ENCODE results near the gene HIBADH. TPM values are rescaled to one million over a fixed set of nuclear protein-coding genes. Genes with fewer than 3 reads are reported as not detected.

HIBADH gene
- total and polyA plus RNA-seq, 2 donors (not counting 3 experiments of a cell fraction or from before 2014, with no cell fraction given), result 22.6 to 30.5 TPM

DNA sequence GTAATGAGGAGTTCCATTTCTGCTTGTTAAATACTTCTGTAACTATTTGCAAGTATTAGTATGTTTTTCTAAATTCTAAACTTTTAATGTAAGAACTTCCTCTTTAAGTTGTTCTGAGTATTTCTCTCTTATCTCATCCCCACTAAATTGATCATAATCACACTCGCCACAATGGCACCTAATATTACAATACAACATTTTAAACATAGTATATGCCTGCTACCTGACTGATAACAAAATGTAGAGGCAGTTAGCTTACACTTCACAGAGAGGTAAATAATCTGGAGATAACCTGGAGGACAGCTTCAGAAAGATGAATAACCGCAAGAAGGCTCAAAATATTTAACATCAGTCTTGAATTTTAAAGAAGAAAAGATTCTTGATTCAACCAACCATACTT lies 48.6 kb downstream of the HIBADH start:
- FAIRE-seq, result no peak
- dilution Hi-C loops (cut with MboI; ENCODE audit: extremely low pct_ligation_motif_present, low sequenced_read_pairs), result no loop called here

More for the DNA sequence above, 48.6 kb downstream of the HIBADH start:
- TF ChIP-seq FOS (IDR thresholded peaks at IDR 0.05; ENCODE audit: borderline replicate concordance, insufficient read depth, low read length) (no peak), POLR2A (IDR thresholded peaks at IDR 0.05; ENCODE audit: low read depth, low read length) (no peak), MYC (IDR thresholded peaks at IDR 0.05; ENCODE audit: low read depth, low read length) (no peak), GATA2 (IDR thresholded peaks at IDR 0.05; ENCODE audit: insufficient read depth, insufficient read length, low read depth, low read length) (no peak), JUN (IDR thresholded peaks at IDR 0.05; ENCODE audit: borderline replicate concordance, insufficient read depth, insufficient read length, low read depth) (no peak), POLR2AphosphoS5 (IDR thresholded peaks at IDR 0.05; ENCODE audit: insufficient read depth, low read depth, low read length) (no peak), EZH2 (IDR thresholded peaks at IDR 0.05; ENCODE audit: borderline replicate concordance, low read depth, low read length, severe bottlenecking) (no peak)
- TF ChIP-seq, protein P1, sequence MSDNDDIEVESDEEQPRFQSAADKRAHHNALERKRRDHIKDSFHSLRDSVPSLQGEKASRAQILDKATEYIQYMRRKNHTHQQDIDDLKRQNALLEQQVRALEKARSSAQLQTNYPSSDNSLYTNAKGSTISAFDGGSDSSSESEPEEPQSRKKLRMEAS (IDR thresholded peaks at IDR 0.05; ENCODE audit: insufficient read depth, insufficient read length), result no peak
- TF ChIP-seq, protein P2, sequence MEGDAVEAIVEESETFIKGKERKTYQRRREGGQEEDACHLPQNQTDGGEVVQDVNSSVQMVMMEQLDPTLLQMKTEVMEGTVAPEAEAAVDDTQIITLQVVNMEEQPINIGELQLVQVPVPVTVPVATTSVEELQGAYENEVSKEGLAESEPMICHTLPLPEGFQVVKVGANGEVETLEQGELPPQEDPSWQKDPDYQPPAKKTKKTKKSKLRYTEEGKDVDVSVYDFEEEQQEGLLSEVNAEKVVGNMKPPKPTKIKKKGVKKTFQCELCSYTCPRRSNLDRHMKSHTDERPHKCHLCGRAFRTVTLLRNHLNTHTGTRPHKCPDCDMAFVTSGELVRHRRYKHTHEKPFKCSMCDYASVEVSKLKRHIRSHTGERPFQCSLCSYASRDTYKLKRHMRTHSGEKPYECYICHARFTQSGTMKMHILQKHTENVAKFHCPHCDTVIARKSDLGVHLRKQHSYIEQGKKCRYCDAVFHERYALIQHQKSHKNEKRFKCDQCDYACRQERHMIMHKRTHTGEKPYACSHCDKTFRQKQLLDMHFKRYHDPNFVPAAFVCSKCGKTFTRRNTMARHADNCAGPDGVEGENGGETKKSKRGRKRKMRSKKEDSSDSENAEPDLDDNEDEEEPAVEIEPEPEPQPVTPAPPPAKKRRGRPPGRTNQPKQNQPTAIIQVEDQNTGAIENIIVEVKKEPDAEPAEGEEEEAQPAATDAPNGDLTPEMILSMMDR (IDR thresholded peaks at IDR 0.05; ENCODE audit: extremely low read depth in 1 of 2, insufficient read depth in 1 of 2, low read depth in 1 of 2, low read length in 2 of 2), result no peak
- Histone ChIP-seq H3K36me3 (ENCODE audit: control insufficient read depth in 2 of 2, extremely low read depth in 1 of 2, insufficient read depth in 2 of 2, low read length in 2 of 2) (no peaks in the 10 kb centered on the region), H2AFZ (ENCODE audit: low read depth, low read length) (no peak overlapping the region), H3K79me2 (ENCODE audit: control insufficient read depth, insufficient read depth, low read length) (no peaks in the 10 kb centered on the region), H3K9ac (replicated peaks; ENCODE audit: extremely low read depth, insufficient read depth, low read length) (no peak overlapping the region), H3K27me3 (ENCODE audit: control insufficient read depth in 2 of 2, insufficient read depth in 2 of 2, low read length in 2 of 2) (no peaks in the 10 kb centered on the region), H3K9me1 (replicated peaks; ENCODE audit: control insufficient read depth, extremely low read depth, insufficient read depth, low read length) (no peaks in the 10 kb centered on the region), H3K27ac (ENCODE audit: insufficient read depth, low read depth, low read length) (no peak overlapping the region), H4K20me1 (replicated peaks; ENCODE audit: control insufficient read depth, extremely low read depth, insufficient read depth, low read length) (no peaks in the 10 kb centered on the region), H3K9me3 (replicated peaks; ENCODE audit: control insufficient read depth, insufficient read depth, low read length) (no peaks in the 10 kb centered on the region), H3K4me1 (ENCODE audit: control insufficient read depth, extremely low read depth, insufficient read depth, low read length) (peaks cover 3% of the 10 kb centered on the region), H3K4me2 (ENCODE audit: insufficient read depth, low read length) (no peak overlapping the region), H3K4me3 (replicated peaks in 1 of 3; ENCODE audit: insufficient read depth in 1 of 3, low read depth in 1 of 3, low read length in 3 of 3) (no peak overlapping the region)
- intact Hi-C loops (cut with micrococcal nuclease), result no loop called here
- POLR2A ChIA-PET, result no interaction called here
- no peak for DNase-seq (ENCODE audit: low read depth, low spot score)
- CTCF ChIA-PET, result interaction anchor here (1.1 kb wide), 1 partner anchor 9 kb away, joined by 4 read pairs; no protein-coding TSS in a partner anchor
- no TSS peak for BruUV-seq (replicated peaks)

Measured in endothelial cell of umbilical vein (primary cell).